GM18502 (cell line): ENCODE measurements around the gene CRKL.

ENCODE experiments used
- ATAC-seq: cut with Tn5 transposase; IDR thresholded peaks from one replicate; pipeline ENCODE4 v1.9.1; 2021; ENCODE audit warnings: mild to moderate bottlenecking; ENCODE audit not compliant: unreplicated experiment, poor library complexity

CRKL gene

DNA sequence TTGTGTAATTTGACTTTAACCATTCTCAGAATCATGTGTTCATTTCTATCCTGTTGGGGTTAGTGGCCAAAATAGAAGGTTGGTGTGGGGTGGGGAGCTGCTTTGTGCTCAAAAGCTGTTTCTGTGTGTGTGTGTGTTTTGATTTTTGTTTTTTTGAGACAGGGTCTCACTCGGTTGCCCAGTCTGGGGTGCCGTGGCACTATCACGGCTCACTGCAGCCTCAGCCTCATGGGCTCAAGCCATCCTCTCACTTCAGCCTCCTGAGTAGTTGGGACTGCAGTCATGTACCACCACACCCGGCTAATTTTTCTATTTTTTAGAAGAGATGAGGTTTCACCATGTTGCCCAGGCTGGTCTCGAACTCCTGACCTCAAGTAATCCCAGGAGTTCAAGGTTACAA lies 31.8 kb downstream of the CRKL start:
- ATAC-seq: no peak

DNA sequence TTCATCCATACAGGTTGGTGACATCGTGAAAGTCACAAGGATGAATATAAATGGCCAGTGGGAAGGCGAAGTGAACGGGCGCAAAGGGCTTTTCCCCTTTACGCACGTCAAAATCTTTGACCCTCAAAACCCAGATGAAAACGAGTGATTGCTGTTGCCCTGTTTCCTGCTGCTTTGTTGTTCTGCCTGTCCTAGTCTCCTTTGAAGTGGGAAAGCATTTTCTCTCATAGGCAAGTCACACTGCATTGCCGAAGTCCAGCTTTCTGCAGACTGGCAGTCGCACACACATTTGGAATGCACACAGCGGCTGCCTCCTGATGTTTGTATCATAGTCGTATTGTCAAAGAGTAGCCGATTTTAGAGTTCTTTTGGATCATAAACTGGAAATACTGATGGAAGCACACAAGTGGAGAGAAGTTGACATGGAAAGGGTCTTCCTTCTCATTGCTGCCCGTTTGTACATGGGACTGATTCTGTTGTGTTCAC lies 32.5 kb downstream of the CRKL start:
- ATAC-seq: no peak

DNA sequence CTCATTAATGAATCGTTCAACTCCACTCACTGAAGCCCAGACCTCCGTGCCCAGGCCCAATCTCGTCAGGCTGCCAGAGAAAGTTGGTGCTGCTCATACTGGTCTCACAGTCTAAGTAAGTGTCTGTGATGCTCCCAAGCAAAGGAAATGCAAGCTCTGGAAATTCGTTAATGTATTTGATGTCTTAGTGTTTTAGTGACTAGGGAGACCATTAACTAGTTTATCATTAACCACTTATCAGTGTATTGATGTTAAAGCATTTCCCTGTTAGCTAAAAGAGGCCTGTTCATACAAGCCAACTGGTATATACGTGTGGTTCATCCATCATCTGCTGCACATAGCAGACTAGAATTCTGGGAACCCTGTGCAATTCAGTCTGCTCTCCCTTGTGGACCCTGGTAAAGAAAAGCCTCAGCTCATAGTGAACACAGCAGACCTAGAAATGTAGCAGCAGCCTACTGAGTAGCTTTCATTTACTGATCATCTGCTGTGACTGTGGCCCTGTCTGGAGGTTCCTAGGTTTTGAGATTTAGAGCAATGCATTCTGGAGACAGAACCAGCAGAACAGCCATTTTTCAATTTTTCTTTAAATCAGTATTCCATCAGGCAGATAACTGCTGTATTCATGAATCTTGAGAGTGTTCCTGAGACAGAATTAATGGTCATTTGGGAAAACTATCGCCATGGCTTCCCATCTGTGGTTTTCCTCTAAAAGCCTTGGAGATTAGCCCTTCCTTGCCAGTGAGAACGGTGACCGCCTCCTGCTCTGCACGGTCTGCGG lies 34.1 kb downstream of the CRKL start:
- ATAC-seq: no peak

DNA sequence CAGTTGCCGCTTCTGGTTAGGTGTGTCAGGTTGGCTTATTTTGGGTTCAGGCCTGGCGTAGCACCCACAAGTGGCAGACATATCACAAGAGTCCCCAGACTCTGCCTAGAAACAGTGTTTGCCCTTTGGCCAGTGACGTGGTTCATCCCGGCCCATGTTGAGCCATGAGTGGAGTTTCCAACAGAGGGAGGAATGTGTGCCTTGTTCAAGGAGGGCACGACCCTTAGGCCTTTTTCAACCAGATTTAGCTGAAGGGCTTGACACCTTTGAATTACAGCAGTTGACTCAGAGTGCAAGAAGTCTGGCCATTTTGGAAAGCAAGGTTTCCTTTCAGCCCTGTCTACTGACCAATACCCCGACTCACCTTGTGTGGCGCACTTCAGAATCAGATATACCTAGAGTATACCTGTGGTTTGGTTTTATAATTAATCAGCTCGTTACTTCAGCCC lies 34.7 kb downstream of the CRKL start:
- no peak for ATAC-seq

DNA sequence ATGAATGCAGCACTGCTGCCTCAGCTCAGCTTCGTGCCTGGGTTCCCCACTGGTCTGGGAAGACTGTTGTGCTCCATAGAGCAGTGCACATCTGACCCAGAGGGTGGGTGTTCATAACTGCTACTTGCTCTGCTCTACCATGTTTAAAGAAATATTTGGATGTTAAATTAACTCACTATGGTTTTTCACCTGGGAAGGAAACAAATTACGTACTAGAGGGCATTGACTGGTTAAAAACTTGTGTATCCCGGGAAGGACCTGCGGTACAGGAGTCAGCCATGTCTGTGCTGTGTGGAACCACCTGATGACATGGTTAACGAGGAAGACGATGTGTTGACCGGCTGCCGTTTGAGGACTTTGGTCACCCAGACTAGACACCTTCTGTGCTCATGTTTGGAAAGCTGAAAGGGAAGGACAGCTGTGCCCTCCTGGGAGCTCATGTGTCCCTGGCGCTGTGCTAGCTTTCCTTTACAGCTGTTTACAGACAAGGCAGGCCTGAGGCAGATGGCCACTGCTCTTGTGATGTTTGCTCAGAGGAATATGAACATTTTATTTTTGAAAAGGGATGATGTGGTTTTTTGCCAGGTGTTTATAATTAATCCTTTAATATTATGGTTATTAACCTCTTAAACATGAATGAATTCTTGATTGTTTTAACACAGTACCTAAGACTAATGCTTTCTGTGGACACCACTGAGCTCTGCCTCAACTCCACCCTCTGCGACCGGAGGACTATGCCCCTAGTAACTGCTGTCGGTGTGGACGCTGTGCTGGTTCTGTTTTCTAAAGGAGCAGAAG lies 35.5 kb downstream of the CRKL start:
- ATAC-seq: no peak

DNA sequence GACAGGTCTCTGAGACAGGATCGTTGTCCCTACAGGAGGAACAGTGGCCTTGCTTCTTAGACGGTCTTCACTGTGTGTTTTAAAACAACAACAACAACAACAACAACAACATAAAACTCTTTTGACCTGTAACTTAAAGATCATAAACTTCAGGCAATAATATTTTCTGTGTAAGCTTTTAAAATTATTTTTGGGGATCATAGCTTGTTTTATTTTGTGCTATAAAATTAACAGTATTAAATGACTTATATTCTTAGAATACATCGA lies 36.1 kb downstream of the CRKL start:
- ATAC-seq: no peak

DNA sequence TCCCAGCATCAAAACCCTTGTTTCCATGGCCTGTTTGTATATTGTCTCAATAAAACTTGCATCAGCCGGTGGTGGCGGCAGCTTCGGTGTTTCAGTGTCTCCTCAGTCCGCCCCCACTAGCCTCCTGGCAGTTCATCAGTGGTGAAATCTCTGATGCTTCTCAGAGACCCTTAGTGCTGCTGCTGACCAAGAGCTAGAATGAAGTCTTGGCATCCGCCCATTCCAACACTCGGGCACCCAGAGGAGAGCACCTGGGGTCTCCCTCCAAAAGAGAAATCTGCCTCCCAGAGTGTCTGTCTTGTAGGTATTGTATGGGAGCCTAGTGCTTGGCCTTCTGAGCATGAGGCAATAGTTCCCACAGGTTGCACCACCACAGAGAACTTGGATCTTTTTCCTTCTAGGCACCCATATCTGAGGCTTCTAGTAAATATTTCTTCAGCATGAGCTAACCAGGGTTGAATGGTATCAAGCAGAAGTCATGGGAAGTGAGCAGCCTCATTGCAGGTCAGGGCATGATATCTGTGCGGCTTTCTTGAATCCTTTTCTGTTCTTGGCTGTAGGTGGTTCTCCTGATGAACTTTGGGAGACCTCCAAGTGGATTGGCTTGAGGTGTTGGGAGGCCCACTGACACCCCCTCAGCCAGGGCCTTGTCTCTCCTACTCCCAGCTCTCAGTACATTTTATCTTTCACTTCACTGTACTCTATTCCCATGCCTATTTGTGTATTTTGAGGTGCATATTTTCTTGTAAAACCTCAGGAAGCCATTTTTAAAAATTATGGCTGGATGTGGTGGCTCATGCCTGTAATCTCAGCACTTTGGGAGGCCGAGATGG lies 36.7 kb downstream of the CRKL start:
- ATAC-seq: no peak

DNA sequence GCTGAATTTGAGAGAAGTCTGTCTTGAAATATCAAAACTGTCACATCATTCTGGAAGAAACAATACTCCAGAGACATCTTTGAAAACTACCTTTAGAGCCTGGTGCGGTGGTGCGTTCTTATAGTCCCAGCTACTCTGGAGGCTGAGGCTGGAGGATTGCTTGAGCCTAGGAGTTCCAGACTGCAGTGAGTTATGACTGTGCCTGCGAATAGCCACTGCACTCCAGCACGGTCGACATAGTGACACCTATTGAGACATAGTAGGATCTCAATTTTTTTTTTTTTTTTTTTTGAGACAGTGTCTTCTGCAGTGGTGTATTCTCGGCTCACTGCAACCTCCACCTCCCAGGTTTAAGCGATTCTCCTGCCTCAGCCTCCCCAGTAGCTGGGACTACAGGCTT lies 38.3 kb downstream of the CRKL start:
- no peak for ATAC-seq

DNA sequence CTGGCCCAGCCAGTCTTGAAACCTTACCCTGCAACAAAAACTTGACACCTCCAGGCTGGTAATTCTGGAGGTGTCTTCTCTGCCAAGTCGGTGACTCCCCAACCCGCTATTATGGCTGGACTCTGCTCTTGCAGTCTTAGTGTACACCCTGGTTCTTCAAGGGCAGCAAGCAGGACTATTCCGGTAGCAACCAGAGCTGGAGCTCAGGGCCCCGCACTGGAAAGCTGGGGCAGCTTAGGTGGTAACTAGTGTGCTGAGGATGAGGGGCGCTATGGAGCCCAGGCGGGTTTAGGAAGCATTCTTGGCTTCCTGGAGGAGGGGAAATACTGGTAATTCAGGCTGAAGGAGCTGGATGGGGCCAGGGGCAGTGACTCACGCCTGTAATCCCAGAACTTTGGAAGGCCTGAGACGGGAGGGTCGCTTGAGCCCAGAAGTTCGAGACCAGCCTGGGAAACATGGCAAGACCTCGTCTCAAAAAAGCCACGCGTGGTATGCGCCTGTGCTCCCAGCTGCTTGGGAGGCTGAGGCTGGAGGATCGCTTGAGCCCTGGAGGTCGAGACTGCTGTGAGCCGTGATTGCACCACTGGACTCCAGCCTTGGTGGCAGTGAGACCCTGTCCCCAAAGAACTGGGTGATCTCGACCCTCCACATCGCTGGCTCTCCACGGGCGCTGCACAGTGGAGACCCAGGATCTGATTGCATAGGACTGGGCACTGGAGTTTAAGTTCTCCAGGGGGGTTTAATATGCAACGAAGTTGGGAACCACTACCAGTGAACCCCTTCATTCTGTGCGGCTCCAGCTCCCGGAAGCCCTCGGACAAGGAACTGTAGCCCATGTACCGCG lies 39.3 kb downstream of the CRKL start:
- ATAC-seq: no peak

DNA sequence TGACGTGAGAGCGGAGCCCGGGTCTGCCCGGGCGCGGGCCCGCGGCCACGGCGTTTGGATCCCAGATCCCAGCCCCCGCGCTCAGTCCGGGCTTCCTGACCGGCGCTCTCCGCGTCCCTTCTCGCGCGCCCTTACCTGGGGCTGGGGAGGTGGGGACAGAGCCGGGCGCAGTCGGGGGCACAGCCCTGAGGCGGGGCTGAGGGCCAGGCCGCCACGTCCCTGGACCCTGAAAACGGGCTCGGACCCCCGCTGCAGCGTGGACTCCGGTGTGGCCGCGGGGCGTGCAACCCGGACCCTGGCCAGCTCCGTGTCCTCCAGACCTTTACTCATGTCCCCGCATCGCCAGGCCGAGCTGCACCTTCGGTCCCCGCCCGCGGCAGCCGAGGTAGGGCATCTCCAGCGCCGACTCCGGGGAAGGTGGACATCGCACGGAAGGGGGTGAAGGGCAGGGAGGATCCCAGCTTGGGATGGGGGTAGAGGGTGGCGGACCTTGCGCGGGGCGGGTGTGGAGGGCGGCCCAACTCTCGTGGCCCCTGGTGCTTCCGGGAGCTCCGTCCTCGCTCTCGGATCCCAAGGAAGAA lies 40.0 kb downstream of the CRKL start:
- ATAC-seq: no peak

DNA sequence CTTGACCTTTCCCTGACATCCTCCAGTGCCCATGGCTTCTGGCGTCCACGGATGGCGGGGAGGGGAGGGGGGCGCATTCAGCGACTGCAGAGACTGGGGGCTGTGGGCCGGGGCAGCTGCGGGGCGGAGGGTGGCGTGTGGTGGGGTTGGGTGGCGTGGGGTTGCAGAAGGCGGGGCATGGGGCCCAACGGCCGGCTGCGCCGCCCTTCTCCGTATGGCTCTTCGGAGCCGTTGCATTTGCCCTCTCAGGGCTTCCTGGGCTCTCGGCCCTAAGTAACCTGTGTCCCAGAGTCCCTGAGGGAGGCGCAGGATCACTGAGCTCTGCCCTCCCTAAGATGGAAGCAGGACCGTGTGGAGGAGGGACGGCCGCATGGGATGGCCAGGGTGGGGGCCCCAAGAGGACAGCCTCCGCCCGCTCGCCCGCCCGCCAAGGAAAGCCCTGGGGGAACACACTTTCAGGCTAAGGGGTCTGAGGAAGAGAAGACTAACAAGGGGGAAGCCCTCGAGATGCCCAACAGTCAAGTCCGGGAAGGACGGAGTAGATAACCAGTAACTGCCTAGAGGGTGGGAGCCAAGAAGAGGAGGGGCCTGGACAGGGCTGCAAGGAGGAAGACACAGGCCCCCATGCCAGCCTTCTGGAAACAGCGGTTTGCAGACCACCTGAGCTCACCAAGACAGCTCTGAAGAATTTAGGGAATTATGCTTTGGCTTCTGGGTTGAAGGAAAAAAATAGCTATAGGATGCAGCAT lies 40.6 kb downstream of the CRKL start:
- no peak for ATAC-seq

DNA sequence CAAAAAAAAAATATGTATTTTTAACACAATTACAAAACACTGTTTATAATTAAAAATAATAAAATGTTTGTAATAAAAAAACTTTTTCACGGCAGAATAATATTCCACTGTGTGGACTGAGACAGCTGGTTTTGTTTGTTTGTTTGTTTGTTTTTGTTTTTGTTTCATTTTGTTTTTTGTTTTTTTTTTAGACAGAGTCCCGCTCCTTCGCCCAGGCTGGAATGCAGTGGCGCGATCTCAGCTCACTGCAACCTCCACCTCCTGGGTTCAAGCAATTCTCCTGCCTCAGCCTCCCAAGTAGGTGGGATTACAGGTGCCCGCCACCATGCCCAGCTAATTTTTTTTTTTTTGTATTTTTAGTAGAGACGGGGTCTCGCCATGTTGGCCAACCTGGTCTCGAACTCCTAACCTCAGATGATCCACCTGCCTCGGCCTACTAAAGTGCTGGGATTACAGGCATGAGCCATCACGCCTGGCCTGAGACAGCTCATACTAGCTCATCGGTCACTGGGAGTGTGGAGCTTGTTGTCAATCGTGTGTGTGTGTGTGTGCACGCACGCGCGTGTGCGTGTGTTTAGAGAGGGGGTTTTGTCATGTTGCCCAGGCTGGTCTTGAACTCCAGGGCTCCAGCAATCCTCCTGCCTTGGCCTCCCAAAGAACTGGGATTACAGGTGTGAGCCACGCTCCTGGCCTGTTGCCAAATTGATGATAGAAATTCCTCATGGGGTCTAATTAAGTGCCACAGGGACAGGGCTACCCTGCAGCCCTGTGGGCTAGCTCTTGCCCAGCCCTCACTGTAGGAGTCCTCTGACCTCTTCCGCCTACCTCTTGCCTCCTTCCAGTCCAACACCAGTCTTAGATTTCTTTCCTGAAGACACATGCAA lies 42.6 kb downstream of the CRKL start:
- ATAC-seq: no peak

DNA sequence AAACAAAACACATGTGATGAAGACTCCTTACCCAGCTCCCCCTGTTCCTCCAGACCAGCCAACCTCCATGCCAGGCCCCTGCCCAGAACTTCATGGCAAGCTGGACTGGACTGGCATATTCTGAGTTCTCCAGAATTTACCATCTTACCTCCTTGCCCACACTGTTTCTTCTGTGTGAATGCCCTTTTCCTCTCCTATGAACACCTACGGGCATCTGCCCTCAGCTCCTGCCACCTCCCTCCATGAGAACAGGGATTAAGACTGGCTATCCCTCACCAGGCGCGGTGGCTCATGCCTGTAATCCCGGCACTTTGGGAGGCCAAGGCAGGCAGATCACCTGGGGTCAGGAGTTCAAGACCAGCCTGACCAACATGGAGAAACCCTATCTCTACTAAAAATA lies 43.4 kb downstream of the CRKL start:
- no peak for ATAC-seq

DNA sequence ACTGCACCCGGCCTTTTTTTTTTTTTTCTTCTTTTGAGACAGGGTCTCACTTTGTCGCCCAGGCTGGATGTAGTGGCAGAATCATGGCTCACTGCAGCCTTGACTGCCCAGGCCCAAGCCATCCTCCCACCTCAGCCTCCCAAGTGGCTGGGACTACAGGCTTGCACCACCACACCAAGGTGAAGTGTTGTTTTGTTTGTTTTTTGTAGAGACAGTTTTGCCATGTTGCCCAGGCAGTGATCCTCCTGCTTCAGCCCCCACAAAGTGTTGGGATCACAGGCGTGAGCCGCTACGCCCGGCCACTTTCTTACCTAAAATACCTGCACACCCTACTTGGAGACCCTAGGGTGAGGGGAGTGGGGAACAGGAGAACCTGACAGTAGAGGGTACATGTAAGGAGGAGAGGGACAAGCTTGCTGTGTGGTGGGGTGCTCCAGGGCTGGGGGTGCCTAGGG lies 45.3 kb downstream of the CRKL start:
- no peak for ATAC-seq

DNA sequence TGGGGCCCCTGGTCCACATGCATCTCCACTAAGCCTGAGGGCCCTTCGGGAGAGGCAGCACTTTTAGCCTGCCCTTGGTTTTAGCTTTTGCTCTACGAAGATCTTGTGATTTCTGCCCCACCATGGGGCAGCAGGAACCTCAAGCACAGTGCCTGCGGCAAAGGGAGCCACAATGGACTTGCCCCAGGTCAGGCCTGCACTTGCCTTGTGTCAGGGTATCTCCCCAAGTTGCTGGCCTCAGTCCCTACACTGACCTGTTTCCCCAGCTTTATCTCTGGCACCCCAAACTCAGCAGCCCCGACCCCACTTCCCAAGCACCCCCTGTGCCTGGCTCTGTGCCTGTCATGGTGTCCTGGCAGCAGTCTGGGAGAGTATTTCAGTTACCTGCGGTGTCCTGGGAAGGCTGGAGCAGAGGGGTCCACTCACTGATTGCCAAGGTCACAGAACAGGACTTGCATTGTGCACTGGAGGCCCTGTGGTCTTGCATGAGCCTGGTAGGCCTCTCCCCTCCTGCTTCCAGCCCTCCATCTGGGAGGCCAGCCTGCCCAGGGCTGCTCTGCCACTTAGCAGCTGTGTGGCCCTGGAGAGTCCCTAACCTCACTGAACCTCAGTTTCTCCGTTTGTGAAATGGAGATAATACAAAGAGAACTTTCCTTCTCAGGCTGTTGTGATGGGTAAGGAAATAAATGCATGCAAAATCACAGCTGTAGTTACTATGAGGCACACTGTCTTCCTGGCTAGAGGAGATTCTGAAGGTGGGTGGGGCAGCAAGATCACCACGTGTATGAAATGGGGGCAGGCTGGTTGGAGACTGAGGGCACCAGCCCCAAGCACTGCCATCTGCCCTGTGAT lies 46.2 kb downstream of the CRKL start:
- no peak for ATAC-seq

DNA sequence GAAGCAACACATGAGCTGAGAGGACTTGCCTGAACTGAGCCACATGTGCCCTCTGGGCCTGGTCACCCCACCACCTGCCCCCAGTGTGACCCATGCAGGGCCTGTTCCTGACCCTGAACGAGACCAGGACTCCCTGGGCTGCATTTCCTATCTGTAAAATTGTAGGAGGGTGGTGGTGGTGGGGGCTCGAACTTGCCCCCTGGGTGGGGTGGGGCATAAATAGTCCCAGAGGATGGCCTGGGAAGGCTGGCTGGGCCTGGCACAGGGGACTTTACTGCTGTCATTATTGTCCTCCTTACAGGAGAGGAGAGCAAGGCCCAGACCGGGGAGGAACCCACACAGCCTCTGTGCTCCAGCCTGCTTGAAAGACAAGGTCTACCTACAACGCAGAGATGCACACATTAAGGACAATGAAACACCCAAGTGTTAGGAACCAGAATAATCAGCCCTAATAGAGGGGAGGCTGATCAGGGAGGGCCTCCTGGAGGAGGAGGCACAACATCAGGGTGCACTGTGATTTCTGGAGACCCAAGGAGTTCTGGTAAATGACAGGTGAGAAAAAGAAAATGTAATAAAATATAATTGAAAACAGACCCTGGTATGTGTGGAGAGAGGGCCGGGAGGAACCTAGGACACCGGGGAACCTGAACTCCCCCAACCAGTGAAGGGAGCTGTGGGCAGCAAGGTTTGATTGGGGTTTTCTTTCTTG lies 47.0 kb downstream of the CRKL start:
- ATAC-seq: no peak

DNA sequence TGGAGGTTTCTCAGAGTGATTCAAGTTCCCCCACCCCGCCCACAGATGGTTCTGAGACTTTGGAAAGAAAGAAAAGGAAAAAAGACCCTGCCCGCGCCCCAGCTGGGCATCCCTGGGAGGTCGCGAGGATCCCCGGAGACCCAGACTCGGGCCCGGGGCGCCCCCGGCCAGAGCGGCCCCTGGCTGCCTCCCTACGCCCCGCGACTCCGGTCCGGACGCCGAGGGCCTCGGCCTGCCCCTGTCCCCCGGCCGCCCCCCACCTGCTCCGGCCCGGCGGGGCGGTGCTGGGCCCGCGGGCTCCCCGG lies 47.5 kb downstream of the CRKL start:
- ATAC-seq: no peak
